DOHH2 (cell line): ENCODE measurements around the gene CNIH2.

Experiments
- H3F3A ChIP-seq: fragments of 200-600 bp; sonication (generic), shearing (Covaris generic); 2 replicates; pipeline ENCODE4 v1.6.0; 2016; ENCODE audit warnings: antibody characterized with exemption, mild to moderate bottlenecking; ENCODE audit not compliant: control insufficient read depth, insufficient read depth
- H3K27ac ChIP-seq: fragments of 200-600 bp; sonication (generic); 2 replicates; pipeline ENCODE4 v1.5.1; 2014; ENCODE audit warnings: low read depth, mild to moderate bottlenecking, low read length, moderate library complexity
- H3K27me3 ChIP-seq: fragments of 200-600 bp; sonication (generic); 2 replicates; pipeline ENCODE4 v1.6.1; 2014; ENCODE audit warnings: mild to moderate bottlenecking, low read length, mixed read lengths; ENCODE audit not compliant: control insufficient read depth
- H3K36me3 ChIP-seq: fragments of 200-600 bp; sonication (generic); 2 replicates; pipeline ENCODE4 v1.6.1; 2014; ENCODE audit warnings: mild to moderate bottlenecking, low read length, moderate library complexity, mixed read lengths; ENCODE audit not compliant: control insufficient read depth
- H3K4me1 ChIP-seq: fragments of 200-600 bp; sonication (generic); 2 replicates; pipeline ENCODE4 v1.6.1; 2014; ENCODE audit warnings: mild to moderate bottlenecking, low read length, mixed read lengths; ENCODE audit not compliant: control insufficient read depth
- H3K4me2 ChIP-seq: fragments of 200-600 bp; sonication (generic); 2 replicates; pipeline ENCODE4 v1.6.0; 2014; ENCODE audit warnings: mild to moderate bottlenecking, low read length, moderate library complexity
- H3K4me3 ChIP-seq: fragments of 200-600 bp; sonication (generic); 2 replicates; pipeline ENCODE4 v1.5.1; 2014; ENCODE audit warnings: mild to moderate bottlenecking, low read length, mixed read lengths
- H3K79me2 ChIP-seq: fragments of 200-600 bp; sonication (generic); 2 replicates; pipeline ENCODE4 v1.6.1; 2014; ENCODE audit warnings: mild to moderate bottlenecking, low read length, mixed read lengths; ENCODE audit not compliant: control insufficient read depth
- H3K9me2 ChIP-seq: fragments of 200-600 bp; sonication (generic); replicated peaks from 2 replicates; pipeline ENCODE4 v1.6.1; 2014; ENCODE audit warnings: mild to moderate bottlenecking, low read length, mixed read lengths; ENCODE audit not compliant: control insufficient read depth
- H3K9me3 ChIP-seq: fragments of 200-600 bp; sonication (generic); 2 replicates; pipeline ENCODE4 v1.6.1; 2014; ENCODE audit warnings: antibody characterized with exemption, low read length, mixed read lengths; ENCODE audit not compliant: control insufficient read depth, insufficient read depth
- H4K20me1 ChIP-seq: fragments of 200-600 bp; sonication (generic); 2 replicates; pipeline ENCODE4 v1.6.0; 2014; ENCODE audit warnings: low read depth, mild to moderate bottlenecking, antibody characterized with exemption, low read length, moderate library complexity; ENCODE audit not compliant: control insufficient read depth, insufficient read depth
- EZH2phosphoT487 ChIP-seq: fragments of 200-600 bp; sonication (generic); IDR thresholded peaks from 2 replicates; pipeline ENCODE4 v1.6.1; 2017; ENCODE audit warnings: borderline replicate concordance, mild to moderate bottlenecking, antibody characterized with exemption, low read length, moderate library complexity, mixed read lengths
- TF ChIP-seq, protein P1 (sequence below): fragments of 200-600 bp; sonication (generic); IDR thresholded peaks from one replicate; pipeline ENCODE4 v1.5.1; 2014; ENCODE audit warnings: antibody characterized with exemption, mild to moderate bottlenecking, low read depth, low read length; ENCODE audit not compliant: poor library complexity, severe bottlenecking

The CNIH2 gene

GRCh38 chr11:66315498-66315885 is 37.5 kb downstream of the CNIH2 start:
- Histone ChIP-seq H3K9me2 (no peaks in the 10 kb centered on the region), H3K36me3 (no peaks in the 10 kb centered on the region), H3K79me2 (no peaks in the 10 kb centered on the region), H4K20me1 (no peaks in the 10 kb centered on the region), H3K9me3 (peaks cover 3% of the 10 kb centered on the region; the same call in 1 of the 2 replicates), H3K4me1 (peaks cover 49% of the 10 kb centered on the region), H3F3A (peaks cover 11% of the 10 kb centered on the region), H3K27ac (no peak overlapping the region), H3K4me3 (no peak overlapping the region), H3K4me2 (no peak overlapping the region), H3K27me3 (no peaks in the 10 kb centered on the region)
- TF ChIP-seq, protein P1, sequence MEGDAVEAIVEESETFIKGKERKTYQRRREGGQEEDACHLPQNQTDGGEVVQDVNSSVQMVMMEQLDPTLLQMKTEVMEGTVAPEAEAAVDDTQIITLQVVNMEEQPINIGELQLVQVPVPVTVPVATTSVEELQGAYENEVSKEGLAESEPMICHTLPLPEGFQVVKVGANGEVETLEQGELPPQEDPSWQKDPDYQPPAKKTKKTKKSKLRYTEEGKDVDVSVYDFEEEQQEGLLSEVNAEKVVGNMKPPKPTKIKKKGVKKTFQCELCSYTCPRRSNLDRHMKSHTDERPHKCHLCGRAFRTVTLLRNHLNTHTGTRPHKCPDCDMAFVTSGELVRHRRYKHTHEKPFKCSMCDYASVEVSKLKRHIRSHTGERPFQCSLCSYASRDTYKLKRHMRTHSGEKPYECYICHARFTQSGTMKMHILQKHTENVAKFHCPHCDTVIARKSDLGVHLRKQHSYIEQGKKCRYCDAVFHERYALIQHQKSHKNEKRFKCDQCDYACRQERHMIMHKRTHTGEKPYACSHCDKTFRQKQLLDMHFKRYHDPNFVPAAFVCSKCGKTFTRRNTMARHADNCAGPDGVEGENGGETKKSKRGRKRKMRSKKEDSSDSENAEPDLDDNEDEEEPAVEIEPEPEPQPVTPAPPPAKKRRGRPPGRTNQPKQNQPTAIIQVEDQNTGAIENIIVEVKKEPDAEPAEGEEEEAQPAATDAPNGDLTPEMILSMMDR, result no peak
- no peak for TF ChIP-seq EZH2phosphoT487

DNA sequence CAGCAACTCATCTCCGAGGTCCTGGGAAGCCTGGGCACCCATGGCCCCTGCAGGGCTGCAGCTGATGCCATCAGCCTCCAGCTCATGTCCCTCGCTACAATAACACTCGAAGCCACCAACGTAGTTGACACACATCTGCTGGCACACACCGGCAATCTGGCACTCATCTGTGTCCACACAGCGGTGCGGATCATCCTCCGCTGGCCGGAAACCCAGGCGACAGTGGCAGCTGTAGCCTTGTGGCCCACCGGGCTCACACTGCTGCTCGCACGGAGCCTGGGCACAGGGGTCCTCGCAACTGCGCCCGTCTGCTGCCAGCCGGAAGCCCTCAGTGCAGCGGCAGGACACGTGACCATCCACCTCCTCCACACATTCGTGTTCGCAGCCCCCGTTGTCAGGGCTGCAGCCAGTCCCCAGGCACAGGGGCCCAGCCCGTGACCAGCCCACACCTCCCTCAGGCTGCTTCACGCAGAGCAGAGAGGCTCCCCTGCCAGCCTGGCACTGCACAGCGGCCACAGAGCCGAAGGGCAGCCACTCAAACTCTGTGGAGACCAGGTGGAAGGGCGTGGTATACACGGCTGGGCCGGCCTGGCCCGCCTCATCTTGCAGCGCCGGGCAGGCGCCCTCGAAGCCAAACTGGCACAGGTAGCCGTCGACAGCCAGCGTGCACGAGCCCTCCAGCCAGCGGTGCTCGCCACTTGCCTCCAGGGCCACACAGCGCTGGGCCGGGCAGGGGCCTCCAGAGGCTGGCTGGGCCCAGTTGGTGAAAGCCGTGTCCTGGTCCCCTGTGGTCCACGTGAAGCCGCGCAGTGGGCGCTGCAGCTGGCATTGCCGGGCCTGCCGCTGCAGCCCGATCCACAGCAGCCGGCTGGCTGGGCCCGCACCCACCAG is 38.2 kb downstream of the CNIH2 start:
- Histone ChIP-seq H3K4me1 (peaks cover 49% of the 10 kb centered on the region), H3K27ac (no peak overlapping the region), H3K27me3 (no peaks in the 10 kb centered on the region), H4K20me1 (no peaks in the 10 kb centered on the region), H3K9me2 (no peaks in the 10 kb centered on the region), H3K36me3 (no peaks in the 10 kb centered on the region), H3K79me2 (no peaks in the 10 kb centered on the region), H3K4me3 (no peak overlapping the region), H3K9me3 (peaks cover 3% of the 10 kb centered on the region; the same call in 1 of the 2 replicates), H3K4me2 (peak overlapping the region; percentile 92), H3F3A (peaks cover 11% of the 10 kb centered on the region)
- TF ChIP-seq EZH2phosphoT487, result no peak
- TF ChIP-seq, protein P1, result no peak

GRCh38 chr11:66316849-66317251 is 38.9 kb downstream of the CNIH2 start, which contains the start of gene CD248:
Gene CD248, minus strand, starts transcription at chr11:66317044. Its CDS starts 17 bp downstream, at chr11:66317027.
- H3K4me2 ChIP-seq, result peak within 1 kb of the TSS; percentile 92

More at GRCh38 chr11:66316849-66317251, 38.9 kb downstream of the CNIH2 start, which contains the start of gene CD248:
- Histone ChIP-seq H3K9me3 (peaks cover 7% of the 10 kb centered on the region; the same call in 1 of the 2 replicates), H3K79me2 (no peaks in the 10 kb centered on the region), H3K27me3 (no peaks in the 10 kb centered on the region), H3K36me3 (no peaks in the 10 kb centered on the region), H3K27ac (peak within 1 kb of the TSS; percentile 94), H3K4me3 (peak within 1 kb of the TSS; percentile 72), H3F3A (peaks cover 11% of the 10 kb centered on the region), H3K9me2 (no peaks in the 10 kb centered on the region), H3K4me1 (peaks cover 49% of the 10 kb centered on the region), H4K20me1 (no peaks in the 10 kb centered on the region)
- TF ChIP-seq, protein P1, result no peak
- no peak for TF ChIP-seq EZH2phosphoT487
